G401 (cell line): ENCODE data around the gene EPRS1. TPM values are rescaled to one million over a fixed set of nuclear protein-coding genes. Genes with fewer than 3 reads are reported as not detected.
"Not testable (repeated sequence)": the region's sequence is repeated elsewhere in the genome, so short reads cannot be mapped to it uniquely, and the experiment has no call there.

ENCODE experiments used
- DNase-seq: peaks from one replicate; pipeline ENCODE4 v3.0.0-alpha.2; 2015; ENCODE audit warnings: low spot score
- in situ Hi-C: cut with HindIII; loops from 2 replicates; pipeline ENCODE4 v1.10.0; 2016; ENCODE audit warnings: low sequenced_read_pairs, mixed read lengths
- total RNA-seq: library from RNA; depleted of rRNA; stranded (reverse); fragments of >200 nt; shearing (Covaris generic); gene quantifications from 2 replicates; pipeline ENCODE4 v1.2.3, GENCODE V29; 2014; rRNA removed

The EPRS1 gene
- 48.9 and 58.9 TPM in 2 replicates for total RNA-seq

- DNase-seq = peak; percentile 98
- in situ Hi-C loops = no loop called here
These were observed at the start of gene EPRS1 for GRCh38 chr1:220046052-220046930. TSS of gene EPRS1 (minus strand) at chr1:220046505. CDS start at chr1:220046388, 117 bp downstream.

DNA sequence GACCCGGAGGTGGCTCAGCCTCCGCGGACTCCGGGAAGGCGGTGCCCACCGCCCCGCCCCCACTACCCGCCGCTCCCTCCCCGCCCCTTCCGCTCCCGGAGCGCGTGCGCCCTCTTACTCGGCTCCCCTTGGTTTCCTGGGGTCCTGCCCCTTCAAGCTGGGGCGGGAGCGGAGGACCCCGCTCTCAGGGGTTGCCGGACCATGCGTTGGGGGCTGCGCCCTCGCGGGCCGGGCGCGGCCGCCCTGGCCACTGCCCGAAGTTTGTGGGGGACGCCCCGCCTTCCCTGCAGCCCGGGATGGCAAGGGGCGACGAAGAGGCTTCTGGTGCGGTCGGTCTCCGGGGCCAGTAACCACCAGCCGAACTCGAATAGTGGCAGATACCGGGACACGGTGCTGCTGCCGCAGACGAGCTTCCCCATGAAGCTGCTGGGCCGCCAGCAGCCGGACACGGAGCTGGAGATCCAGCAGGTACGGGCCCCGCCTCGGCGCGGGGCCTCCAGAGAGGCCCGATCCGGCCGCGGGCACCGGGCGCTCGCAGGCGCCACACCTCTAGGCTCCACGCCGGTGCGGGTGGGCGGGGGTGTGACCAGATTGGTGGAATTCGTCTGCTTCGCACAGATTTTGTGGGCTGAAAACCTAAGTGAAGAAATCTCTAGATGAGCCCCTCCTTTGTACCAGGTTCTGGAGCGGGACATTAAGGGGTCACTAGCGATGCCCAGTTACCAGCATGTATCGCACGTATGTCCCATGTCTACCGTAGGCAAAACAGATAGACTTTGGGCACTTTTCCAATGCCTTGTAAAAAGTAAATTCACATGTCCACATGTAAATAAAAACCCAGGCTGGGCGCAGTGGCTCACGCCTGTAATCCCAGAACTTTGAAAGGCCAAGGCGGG is 48.0 kb upstream of the EPRS1 start, which contains the start of gene IARS2:
Gene IARS2 (plus strand): TSS at position 117 of the 896 bp plus-strand sequence. CDS start 85 bp downstream, at position 202.
- in situ Hi-C loops = no loop called here

GRCh38 chr1:220093361-220094015 is 47.2 kb upstream of the EPRS1 start:
- in situ Hi-C loops = no loop called here
- no peak for DNase-seq

More for the DNA sequence above, 48.0 kb upstream of the EPRS1 start, which contains the start of gene IARS2:
- peak; percentile 85 for DNase-seq

- in situ Hi-C loops = no loop called here
These were observed 46.4 kb upstream of the EPRS1 start for GRCh38 chr1:220092694-220093093.

DNA sequence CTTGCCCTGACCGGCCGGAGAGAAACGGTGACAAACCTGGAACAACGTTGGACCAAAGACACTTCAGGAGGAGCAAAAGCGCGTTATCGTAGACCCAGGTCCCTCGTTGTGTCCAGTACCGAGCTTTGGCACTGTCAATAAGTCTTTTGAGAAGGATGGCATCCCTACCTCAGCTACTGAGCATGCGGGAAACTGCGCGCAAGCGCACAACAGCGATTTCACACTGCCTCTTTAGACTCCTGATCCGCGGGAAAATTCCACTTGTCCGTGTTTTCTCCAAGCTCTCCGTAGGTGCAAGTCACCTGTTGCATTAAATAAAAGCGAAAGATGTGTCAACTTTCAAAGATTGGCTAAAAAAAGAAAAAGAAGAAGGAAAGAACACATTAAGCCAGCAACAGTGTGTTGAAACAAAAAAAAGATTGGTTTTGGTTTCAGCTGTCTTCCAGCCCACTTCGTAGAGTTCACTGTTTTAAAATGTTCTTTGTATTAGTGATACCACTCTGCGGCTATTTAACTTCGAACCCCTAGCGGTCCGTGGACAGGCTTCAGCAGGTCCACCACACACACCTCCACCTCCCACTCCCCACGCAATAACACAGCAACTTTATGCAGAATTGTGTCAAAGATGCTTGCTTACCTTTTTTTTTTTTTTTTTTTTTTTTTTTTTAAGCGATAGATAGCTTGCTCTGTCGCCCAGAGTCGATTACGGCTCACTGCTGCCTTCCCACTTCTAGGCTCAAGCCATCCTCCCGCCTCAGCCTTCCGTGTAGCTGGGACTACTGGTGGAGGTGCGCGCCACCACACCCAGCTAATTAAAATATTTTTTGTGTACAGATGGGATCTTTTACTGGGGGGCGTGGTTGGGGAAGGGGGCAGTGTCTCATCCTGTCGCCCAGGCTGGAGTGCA is 43.6 kb upstream of the EPRS1 start, which contains the start of gene BPNT1:
Gene BPNT1 (minus strand): TSS at position 139 of the 907 bp plus-strand sequence. CDS start 9,942 bp downstream, outside the sequence.
- in situ Hi-C loops = no loop called here
- DNase-seq = peak; percentile 95

More at GRCh38 chr1:220092694-220093093, 46.4 kb upstream of the EPRS1 start:
- no peak for DNase-seq

DNA sequence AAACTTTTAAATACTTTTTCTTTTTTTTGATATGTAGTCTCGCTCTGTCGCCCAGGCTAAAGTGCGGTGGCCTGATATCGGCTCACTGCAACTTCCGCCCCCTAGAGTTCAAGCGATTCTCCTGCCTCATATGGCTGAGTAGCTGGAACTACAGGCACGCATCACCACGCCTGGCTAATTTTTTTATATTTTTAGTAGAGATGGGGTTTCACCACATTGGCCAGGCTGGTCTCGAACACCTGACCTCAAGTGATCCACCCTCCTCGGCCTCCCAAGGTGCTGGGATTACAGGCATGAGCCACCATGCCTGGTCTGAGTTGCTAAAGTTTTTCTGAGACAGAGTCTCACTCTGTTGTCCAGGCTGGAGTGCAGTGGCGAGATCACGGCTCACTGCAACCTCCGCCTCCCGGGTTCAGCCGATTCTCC is 40.0 kb upstream of the EPRS1 start:
- DNase-seq, in situ Hi-C loops: not testable (repeated sequence)

GRCh38 chr1:220084460-220084859 is 38.2 kb upstream of the EPRS1 start:
- in situ Hi-C loops = no loop called here

GRCh38 chr1:220077887-220078286 is 31.6 kb upstream of the EPRS1 start:
- no peak for DNase-seq
- in situ Hi-C loops = no loop called here

More at GRCh38 chr1:220084460-220084859, 38.2 kb upstream of the EPRS1 start:
- no peak for DNase-seq

- in situ Hi-C loops = no loop called here
- DNase-seq = no peak
These were observed 30.8 kb upstream of the EPRS1 start for GRCh38 chr1:220076861-220077762.

DNA sequence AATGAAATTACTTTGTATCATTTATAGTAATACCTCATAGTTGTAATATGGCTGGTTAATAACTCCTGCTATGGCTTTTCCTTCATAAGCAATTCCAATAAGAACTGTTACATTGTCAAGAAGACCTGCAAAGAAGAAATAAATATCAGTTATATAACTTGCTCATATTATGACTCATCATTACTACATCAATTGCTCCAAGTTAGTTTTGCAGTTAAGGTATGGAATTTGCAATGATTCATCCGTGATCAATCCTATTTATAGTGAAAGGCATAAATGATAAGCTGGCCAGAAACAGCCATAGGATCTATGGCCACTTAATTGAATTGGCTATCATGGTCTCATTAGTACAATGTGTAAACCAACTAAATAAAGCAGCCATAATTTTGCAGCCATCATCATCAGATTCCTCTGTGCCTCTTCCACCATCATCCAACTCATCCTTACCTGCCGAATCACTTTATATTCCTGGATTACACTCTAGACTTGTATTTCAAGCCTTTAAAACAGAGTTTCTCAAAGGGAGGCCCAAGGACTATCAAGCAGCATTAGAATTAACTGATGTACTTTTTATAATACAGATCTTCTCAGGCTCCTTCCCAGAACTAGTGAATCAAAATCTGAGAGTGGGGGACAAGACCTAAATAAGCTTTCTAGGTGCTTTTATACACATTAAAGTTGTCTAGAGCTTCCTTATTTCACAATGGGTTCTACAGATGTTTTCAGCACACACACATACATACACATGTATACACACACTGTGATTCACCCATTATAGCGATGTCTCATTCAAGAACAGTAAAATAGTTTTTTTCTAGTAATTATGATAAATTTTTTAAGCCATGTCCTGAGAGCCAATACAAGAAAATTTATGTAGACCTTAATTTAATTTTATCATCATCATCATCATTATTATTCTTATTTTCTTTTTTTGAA is 21.2 kb upstream of the EPRS1 start:
- no peak for DNase-seq
- in situ Hi-C loops = loop anchor here (10.0 kb wide), 1 partner anchor 207 kb away; the partner anchor contains the start of gene RAB3GAP2

GRCh38 chr1:220062629-220063028 is 16.3 kb upstream of the EPRS1 start:
- in situ Hi-C loops = loop anchor here (10.0 kb wide), 1 partner anchor 212 kb away; the partner anchor contains the start of gene RAB3GAP2
- no peak for DNase-seq

DNA sequence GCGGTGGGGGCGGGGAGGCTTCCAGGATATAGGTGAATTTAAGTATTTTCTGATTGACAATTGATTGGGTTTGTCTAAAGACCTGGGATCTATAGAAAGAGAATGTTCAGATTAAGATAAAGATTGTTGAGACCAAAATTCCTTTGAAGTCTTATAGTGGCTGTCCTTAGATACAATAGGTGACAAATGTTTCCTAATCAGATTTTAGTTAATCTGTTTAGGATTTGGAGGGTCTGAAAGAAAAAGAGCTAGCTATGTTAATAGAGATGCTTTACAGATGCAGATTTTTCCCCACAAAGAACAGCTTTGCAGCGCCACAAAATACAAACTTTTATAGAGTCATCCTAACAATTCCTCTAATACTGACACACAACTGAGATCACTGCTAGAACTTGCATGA is 14.6 kb upstream of the EPRS1 start:
- no peak for DNase-seq
- in situ Hi-C loops = loop anchor here (10.0 kb wide), 1 partner anchor 214 kb away; the partner anchor contains the start of gene RAB3GAP2

DNA sequence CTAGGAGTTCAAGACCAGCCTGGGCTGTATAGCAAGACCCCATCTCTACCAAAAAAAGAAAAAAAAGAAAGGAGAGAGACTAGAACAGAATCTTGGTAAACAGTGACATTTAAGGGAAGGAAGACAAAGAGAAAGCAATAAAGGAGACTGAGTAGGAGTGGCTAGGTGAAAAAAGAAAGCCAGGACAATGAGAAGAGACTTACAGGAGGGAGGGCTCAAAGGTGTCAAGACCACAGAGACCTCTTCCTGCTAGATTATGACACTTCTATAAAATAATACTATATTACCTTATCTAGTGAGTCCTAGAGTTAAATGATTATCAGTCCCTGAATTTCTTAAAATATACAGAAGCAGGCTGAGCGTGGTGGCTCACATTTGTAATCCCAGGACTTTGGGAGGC is 10.1 kb upstream of the EPRS1 start:
- no peak for DNase-seq
- in situ Hi-C loops = no loop called here

- in situ Hi-C loops = no loop called here
These were observed 801 bp downstream of the EPRS1 start for GRCh38 chr1:220045356-220046051.

DNA sequence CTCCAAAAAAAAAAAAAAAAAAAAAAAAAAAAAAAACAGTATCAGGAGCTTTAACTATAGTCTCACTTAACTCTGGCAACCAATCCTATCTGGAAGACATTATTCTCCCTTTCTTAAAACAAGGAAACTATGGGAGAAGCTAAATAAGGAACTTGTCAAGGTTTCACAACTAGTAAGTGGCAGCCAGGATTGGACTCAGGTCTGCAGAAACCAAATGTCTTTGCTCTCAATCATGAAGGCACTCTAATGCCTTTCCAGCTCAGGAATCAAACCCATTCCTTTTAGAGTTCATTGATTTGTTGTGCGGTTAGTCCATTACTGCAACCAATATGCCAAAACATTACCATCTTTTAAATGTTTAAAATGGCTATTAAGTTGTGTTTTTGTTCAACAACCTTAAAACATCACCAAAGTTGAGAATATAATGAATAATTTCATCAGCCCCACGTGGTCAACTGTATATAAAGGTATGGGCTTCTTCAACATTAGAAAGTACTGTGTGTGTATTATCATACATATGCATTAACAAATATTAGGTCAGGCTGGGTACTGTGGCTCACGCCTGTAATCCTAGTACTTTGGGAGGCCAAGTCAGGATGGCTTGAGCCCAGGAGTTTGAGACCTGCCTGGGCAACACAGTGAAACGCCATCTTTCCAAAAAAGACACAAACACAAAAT is 1.5 kb downstream of the EPRS1 start:
- in situ Hi-C loops = no loop called here
- DNase-seq = peak; percentile 4

More at GRCh38 chr1:220045356-220046051, 801 bp downstream of the EPRS1 start:
- peak; percentile 44 for DNase-seq
